ENCODE results near the gene GLRX2.
"Not testable (repeated sequence)": the region's sequence is repeated elsewhere in the genome, so short reads cannot be mapped to it uniquely, and the experiment has no call there.

DNA sequence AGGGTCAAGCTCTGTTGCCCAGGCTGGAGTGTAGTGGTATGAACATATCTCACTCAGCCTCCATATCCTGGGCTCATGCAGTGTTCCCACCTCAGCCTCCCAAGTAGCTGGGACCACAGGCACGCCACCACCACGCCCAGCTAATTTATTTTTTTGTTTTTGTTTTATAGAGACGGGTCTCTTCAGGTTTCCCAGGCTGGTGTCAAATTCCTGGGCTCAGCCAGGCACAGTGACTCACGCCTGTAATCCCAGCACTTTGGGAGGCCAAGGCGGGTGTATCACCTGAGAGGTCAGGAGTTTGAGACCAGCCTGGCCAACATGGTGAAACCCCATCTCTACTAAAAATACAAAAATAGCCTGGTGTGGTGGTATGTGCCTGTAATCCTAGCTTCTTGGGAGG is 56.3 kb downstream of the GLRX2 start:
- TF ChIP-seq POLR2A (IDR thresholded peaks at IDR 0.05): not testable (repeated sequence)
- TF ChIP-seq, protein P1, sequence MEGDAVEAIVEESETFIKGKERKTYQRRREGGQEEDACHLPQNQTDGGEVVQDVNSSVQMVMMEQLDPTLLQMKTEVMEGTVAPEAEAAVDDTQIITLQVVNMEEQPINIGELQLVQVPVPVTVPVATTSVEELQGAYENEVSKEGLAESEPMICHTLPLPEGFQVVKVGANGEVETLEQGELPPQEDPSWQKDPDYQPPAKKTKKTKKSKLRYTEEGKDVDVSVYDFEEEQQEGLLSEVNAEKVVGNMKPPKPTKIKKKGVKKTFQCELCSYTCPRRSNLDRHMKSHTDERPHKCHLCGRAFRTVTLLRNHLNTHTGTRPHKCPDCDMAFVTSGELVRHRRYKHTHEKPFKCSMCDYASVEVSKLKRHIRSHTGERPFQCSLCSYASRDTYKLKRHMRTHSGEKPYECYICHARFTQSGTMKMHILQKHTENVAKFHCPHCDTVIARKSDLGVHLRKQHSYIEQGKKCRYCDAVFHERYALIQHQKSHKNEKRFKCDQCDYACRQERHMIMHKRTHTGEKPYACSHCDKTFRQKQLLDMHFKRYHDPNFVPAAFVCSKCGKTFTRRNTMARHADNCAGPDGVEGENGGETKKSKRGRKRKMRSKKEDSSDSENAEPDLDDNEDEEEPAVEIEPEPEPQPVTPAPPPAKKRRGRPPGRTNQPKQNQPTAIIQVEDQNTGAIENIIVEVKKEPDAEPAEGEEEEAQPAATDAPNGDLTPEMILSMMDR (IDR thresholded peaks at IDR 0.05): not testable (repeated sequence)

Measured in heart left ventricle (tissue), 13 donors.